D721Med (cell line): ENCODE results near the gene RBL1.
"Not testable (repeated sequence)": the region's sequence is repeated elsewhere in the genome, so short reads cannot be mapped to it uniquely, and the experiment has no call there.

Experiments used
- DNase-seq: peaks from one replicate; pipeline ENCODE4 v3.0.0; 2011; ENCODE audit warnings: low spot score; ENCODE audit not compliant: insufficient read length
- FAIRE-seq: peaks from 2 replicates; lab custom pipeline; 2011; peaks lifted over from hg19 to GRCh38; lab: Jason Lieb, UNC
- CTCF ChIP-seq: IDR thresholded peaks from 2 replicates; pipeline ENCODE4 v1.5.1; 2012; ENCODE audit warnings: mild to moderate bottlenecking, control low read depth; ENCODE audit not compliant: insufficient read depth; ENCODE audit errors: missing control alignments

RBL1 gene

GRCh38 chr20:36975099-36975818 is 120.5 kb downstream of the RBL1 start:
- DNase-seq (no peak), FAIRE-seq (no peak)
- no peak for TF ChIP-seq CTCF

GRCh38 chr20:36974660-36975059 is 121.1 kb downstream of the RBL1 start:
- DNase-seq (no peak), FAIRE-seq (no peak)
- TF ChIP-seq CTCF = no peak

- FAIRE-seq (no peak), DNase-seq (no peak)
- TF ChIP-seq CTCF = no peak
These were observed 124.7 kb downstream of the RBL1 start for GRCh38 chr20:36971103-36971502.

GRCh38 chr20:36969478-36970186 is 126.2 kb downstream of the RBL1 start:
- DNase-seq (no peak), FAIRE-seq (no peak)
- no peak for TF ChIP-seq CTCF

- TF ChIP-seq CTCF = no peak
- FAIRE-seq = no peak
- no peak for DNase-seq
These were observed 126.7 kb downstream of the RBL1 start for GRCh38 chr20:36969051-36969450.

- FAIRE-seq (no peak), DNase-seq (no peak)
- TF ChIP-seq CTCF = no peak
These were observed 128.2 kb downstream of the RBL1 start for GRCh38 chr20:36967636-36968035.

- DNase-seq, FAIRE-seq: not testable (repeated sequence)
These were observed 128.8 kb downstream of the RBL1 start for GRCh38 chr20:36966965-36967364.

- not testable (repeated sequence) for DNase-seq, FAIRE-seq
These were observed 133.3 kb downstream of the RBL1 start for GRCh38 chr20:36962354-36962941.
